K562 (cell line): Measurements from ENCODE around the gene KLHDC10. TPM values are rescaled to one million over a fixed set of nuclear protein-coding genes. Genes with fewer than 3 reads are reported as not detected.

ENCODE experiments used
- CHD2 ChIP-seq: IDR thresholded peaks from 2 replicates; pipeline ENCODE4 v1.6.1; 2011; ENCODE audit warnings: low read depth, low read length
- DMBX1 ChIP-seq: fragments of 250-450 bp; sonication (Bioruptor Pico); IDR thresholded peaks from 2 replicates; pipeline ENCODE4 v1.8.0; 2022; ENCODE audit warnings: inconsistent platforms, mild to moderate bottlenecking, moderate library complexity, borderline replicate concordance
- ETV1 ChIP-seq: fragments of 450-650 bp; conservative IDR thresholded peaks from 2 replicates; pipeline ENCODE4 v1.6.1; 2016; ENCODE audit warnings: missing genetic modification characterization, control low read depth, low read depth, missing compliant biosample characterization
- GTF2E2 ChIP-seq: fragments of 200-800 bp; sonication (Bioruptor generic); IDR thresholded peaks from 2 replicates; pipeline ENCODE4 v1.6.1; 2016; ENCODE audit warnings: missing genetic modification characterization, missing compliant biosample characterization
- HEY1 ChIP-seq: fragments of 250-450 bp; sonication (Bioruptor Pico); IDR thresholded peaks from 2 replicates; pipeline ENCODE4 v1.5.0; 2020; ENCODE audit warnings: mild to moderate bottlenecking, moderate library complexity, borderline replicate concordance
- MEF2A ChIP-seq: IDR thresholded peaks from 2 replicates; pipeline ENCODE4 v1.6.1; 2011; ENCODE audit warnings: low read depth, mild to moderate bottlenecking, low read length, moderate library complexity; ENCODE audit not compliant: control insufficient read depth
- MEF2D ChIP-seq: conservative IDR thresholded peaks from 2 replicates; pipeline ENCODE4 v1.6.1; 2016; ENCODE audit warnings: low read depth, missing genetic modification characterization, missing compliant biosample characterization
- PURB ChIP-seq: sonication (generic); formaldehyde crosslinking; IDR thresholded peaks from 2 replicates; pipeline ENCODE4 v1.9.0; 2021; ENCODE audit warnings: low read depth, mild to moderate bottlenecking, missing genetic modification reagents
- STAG1 ChIP-seq: sonication (generic); formaldehyde crosslinking; IDR thresholded peaks from 2 replicates; pipeline ENCODE4 v1.5.0; 2020; ENCODE audit warnings: missing genetic modification reagents, borderline replicate concordance
- TBL1XR1 ChIP-seq, 2 experiments: IDR thresholded peaks; 2 replicates each; pipeline ENCODE4 v1.6.1; 2012; ENCODE audit warnings: improper control_type of control experiment in 2 of 2, low read length in 2 of 2, mild to moderate bottlenecking in 1 of 2
- TRIM24 ChIP-seq, 2 experiments: fragments of 450-650 bp; IDR thresholded peaks; 2 replicates each; pipeline ENCODE4 v1.6.1; 2016
- ZFP30 ChIP-seq: fragments of 250-450 bp; sonication (Bioruptor Pico); IDR thresholded peaks from 2 replicates; pipeline ENCODE4 v1.8.0; 2022; ENCODE audit warnings: moderate library complexity, mild to moderate bottlenecking, inconsistent platforms, borderline replicate concordance
- ZFP36 ChIP-seq: fragments of 150-350 bp; IDR thresholded peaks from 2 replicates; pipeline ENCODE4 v1.6.1; 2018; ENCODE audit warnings: low read length, low read depth; ENCODE audit not compliant: partially characterized antibody
- polyA plus RNA-seq, 8 experiments: library from polyadenylated mRNA; depleted of rRNA in 4 of 8; stranded (reverse) in 5 of 8; unstranded in 3 of 8; fragments of >200 nt; fragmentation: Nextera tagmentation in 2 of 8; fragmentation: Illumina TruSeq in 1 of 8; extraction: Ambion mirVana in 2 of 8; extraction: Trizol in 1 of 8; gene quantifications; 2 replicates each; pipeline versions ENCODE4 v1.2.1 to v1.2.3, GENCODE V29; 2011 to 2014; ENCODE audit warnings: inconsistent platforms in 1 of 8, missing spikeins in 1 of 8
- total RNA-seq, 7 experiments: library from RNA; depleted of rRNA in 6 of 7; stranded (reverse); fragments of >200 nt in 6 of 7; fragmentation: Illumina TruSeq in 2 of 7; extraction: Trizol in 2 of 7; gene quantifications; 2 replicates each; pipeline versions ENCODE4 v1.2.1 to v1.2.3, GENCODE V29; 2011 to 2021; ENCODE audit warnings: low replicate concordance in 1 of 7
- TF ChIP-seq, protein P1 (sequence below): sonication (generic); formaldehyde crosslinking; IDR thresholded peaks from 2 replicates; pipeline ENCODE4 v1.8.0; 2022; ENCODE audit warnings: mild to moderate bottlenecking, missing genetic modification reagents
- TF ChIP-seq, protein P2 (sequence below): fragments of 450-650 bp; IDR thresholded peaks from 2 replicates; pipeline ENCODE4 v1.6.1; 2016; ENCODE audit warnings: low read depth

KLHDC10 gene
- total and polyA plus RNA-seq, 9 of the 15 experiments (the other 6 are each of a cell fraction or from before 2014, with no cell fraction given), result 9.8 to 80.5 (median 31.4) TPM

DNA sequence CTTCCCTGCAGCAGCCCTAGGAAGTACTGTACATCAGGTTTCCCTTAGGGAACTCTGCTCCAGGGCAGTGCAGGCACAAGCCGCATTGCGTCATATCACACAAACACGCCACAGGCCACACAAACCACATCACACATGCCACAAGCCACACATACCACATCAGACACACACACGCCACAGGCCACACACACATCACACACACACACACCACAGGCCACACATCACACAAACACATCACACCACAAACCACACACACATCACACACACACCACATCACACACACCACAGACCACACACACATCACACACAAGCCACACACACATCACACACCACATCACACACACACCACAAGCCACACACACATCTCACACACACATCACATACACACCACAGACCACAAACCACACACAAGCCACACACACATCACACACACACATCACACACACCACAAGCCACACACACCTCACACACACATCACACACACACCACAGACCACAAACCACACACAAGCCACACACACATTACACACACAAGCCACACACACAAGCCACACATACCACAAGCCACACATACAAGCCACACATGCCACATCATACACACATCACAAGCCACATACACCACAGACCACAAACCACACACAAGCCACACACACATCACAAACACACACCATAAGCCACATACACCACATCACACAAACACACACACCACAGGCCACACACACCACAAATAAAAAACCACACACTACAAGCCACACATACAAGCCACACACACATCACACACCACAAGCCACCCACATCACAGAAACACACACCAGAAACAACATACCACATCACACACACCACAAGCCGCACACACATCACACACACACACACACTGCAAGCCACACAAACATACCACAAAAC is 81.5 kb downstream of the KLHDC10 start (continued):
- TF ChIP-seq, protein P1, sequence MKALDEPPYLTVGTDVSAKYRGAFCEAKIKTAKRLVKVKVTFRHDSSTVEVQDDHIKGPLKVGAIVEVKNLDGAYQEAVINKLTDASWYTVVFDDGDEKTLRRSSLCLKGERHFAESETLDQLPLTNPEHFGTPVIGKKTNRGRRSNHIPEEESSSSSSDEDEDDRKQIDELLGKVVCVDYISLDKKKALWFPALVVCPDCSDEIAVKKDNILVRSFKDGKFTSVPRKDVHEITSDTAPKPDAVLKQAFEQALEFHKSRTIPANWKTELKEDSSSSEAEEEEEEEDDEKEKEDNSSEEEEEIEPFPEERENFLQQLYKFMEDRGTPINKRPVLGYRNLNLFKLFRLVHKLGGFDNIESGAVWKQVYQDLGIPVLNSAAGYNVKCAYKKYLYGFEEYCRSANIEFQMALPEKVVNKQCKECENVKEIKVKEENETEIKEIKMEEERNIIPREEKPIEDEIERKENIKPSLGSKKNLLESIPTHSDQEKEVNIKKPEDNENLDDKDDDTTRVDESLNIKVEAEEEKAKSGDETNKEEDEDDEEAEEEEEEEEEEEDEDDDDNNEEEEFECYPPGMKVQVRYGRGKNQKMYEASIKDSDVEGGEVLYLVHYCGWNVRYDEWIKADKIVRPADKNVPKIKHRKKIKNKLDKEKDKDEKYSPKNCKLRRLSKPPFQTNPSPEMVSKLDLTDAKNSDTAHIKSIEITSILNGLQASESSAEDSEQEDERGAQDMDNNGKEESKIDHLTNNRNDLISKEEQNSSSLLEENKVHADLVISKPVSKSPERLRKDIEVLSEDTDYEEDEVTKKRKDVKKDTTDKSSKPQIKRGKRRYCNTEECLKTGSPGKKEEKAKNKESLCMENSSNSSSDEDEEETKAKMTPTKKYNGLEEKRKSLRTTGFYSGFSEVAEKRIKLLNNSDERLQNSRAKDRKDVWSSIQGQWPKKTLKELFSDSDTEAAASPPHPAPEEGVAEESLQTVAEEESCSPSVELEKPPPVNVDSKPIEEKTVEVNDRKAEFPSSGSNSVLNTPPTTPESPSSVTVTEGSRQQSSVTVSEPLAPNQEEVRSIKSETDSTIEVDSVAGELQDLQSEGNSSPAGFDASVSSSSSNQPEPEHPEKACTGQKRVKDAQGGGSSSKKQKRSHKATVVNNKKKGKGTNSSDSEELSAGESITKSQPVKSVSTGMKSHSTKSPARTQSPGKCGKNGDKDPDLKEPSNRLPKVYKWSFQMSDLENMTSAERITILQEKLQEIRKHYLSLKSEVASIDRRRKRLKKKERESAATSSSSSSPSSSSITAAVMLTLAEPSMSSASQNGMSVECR (CRISPR knock-in tag), result peak; percentile 68
- TF ChIP-seq DMBX1 (CRISPR knock-in tag), result no peak
- TF ChIP-seq CHD2, result peak; percentile 19; the same call in 1 of the 2 replicates
- peak; percentile 48 to 70 for TF ChIP-seq TRIM24 (IDR thresholded peaks at IDR 0.05)
- TF ChIP-seq ETV1 (tag), result no peak
- no peak for TF ChIP-seq ZFP36
- TF ChIP-seq GTF2E2 (tag), result no peak
- TF ChIP-seq MEF2A, result no peak
- no peak for TF ChIP-seq MEF2D (tag)
- TF ChIP-seq PURB (CRISPR knock-in tag), result no peak
- TF ChIP-seq TBL1XR1 (IDR thresholded peaks at IDR 0.05; ENCODE audit: low read length in 2 of 2), result 0 out of 4 replicates have a peak, but pooled peaks of 1 of the 2 experiments have one; percentile 23
- no peak for TF ChIP-seq STAG1
- TF ChIP-seq HEY1 (CRISPR knock-in tag), result no peak
- TF ChIP-seq ZFP30 (CRISPR knock-in tag), result no peak
- TF ChIP-seq, protein P2, sequence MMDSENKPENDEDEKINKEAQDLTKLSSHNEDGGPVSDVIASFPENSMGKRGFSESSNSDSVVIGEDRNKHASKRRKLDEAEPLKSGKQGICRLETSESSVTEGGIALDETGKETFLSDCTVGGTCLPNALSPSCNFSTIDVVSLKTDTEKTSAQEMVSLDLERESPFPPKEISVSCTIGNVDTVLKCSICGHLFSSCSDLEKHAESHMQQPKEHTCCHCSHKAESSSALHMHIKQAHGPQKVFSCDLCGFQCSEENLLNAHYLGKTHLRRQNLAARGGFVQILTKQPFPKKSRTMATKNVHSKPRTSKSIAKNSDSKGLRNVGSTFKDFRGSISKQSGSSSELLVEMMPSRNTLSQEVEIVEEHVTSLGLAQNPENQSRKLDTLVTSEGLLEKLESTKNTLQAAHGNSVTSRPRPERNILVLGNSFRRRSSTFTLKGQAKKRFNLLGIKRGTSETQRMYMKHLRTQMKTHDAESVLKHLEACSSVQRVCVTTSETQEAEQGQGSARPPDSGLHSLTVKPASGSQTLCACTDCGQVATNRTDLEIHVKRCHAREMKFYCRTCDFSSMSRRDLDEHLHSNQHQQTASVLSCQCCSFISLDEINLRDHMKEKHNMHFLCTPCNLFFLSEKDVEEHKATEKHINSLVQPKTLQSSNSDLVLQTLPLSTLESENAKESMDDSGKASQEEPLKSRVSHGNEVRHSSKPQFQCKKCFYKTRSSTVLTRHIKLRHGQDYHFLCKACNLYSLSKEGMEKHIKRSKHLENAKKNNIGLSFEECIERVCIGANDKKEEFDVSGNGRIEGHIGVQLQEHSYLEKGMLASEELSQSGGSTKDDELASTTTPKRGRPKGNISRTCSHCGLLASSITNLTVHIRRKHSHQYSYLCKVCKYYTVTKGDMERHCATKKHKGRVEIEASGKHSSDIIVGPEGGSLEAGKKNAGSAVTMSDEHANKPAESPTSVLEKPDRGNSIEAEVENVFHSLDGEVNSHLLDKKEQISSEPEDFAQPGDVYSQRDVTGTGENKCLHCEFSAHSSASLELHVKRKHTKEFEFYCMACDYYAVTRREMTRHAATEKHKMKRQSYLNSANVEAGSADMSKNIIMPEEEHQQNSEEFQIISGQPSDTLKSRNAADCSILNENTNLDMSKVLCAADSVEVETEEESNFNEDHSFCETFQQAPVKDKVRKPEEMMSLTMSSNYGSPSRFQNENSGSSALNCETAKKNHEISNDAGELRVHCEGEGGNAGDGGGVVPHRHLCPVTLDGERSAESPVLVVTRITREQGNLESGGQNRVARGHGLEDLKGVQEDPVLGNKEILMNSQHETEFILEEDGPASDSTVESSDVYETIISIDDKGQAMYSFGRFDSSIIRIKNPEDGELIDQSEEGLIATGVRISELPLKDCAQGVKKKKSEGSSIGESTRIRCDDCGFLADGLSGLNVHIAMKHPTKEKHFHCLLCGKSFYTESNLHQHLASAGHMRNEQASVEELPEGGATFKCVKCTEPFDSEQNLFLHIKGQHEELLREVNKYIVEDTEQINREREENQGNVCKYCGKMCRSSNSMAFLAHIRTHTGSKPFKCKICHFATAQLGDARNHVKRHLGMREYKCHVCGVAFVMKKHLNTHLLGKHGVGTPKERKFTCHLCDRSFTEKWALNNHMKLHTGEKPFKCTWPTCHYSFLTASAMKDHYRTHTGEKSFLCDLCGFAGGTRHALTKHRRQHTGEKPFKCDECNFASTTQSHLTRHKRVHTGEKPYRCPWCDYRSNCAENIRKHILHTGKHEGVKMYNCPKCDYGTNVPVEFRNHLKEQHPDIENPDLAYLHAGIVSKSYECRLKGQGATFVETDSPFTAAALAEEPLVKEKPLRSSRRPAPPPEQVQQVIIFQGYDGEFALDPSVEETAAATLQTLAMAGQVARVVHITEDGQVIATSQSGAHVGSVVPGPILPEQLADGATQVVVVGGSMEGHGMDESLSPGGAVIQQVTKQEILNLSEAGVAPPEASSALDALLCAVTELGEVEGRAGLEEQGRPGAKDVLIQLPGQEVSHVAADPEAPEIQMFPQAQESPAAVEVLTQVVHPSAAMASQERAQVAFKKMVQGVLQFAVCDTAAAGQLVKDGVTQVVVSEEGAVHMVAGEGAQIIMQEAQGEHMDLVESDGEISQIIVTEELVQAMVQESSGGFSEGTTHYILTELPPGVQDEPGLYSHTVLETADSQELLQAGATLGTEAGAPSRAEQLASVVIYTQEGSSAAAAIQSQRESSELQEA, result peak; percentile 48; the same call in 1 of the 2 replicates
